ENCODE results near the gene ZFP90.
"Not testable (repeated sequence)": the region's sequence is repeated elsewhere in the genome, so short reads cannot be mapped to it uniquely, and the experiment has no call there.

Gene ZFP90

DNA sequence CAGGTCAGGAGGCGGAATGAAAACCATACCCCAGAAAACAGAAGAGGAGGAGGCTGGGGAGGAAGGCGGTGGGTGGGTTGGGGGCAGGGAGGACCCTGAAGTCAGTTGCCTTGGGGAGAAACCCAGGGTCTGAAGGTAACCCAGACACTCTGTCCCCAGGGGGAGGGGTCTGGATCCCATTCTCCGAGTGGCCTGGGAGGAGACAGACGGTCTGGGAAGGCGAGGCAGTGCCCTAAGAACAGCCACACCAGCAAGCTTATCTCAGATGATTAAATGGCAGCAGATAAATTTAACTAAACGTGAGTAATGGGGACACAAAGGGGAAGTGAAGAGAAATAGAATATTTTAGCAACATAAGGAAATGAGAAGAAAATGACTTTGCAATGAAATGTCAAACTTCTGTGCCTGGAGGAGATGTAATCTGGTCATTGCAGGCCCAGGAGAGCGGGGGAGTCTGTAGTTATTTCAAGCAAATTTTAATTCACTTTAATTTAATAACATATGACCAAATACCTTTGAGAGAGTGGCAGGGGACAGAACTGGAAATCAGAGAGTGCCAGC lies 21.4 kb upstream of the ZFP90 start:
- DNase-seq (ENCODE audit: low read depth in 3 of 3): no peak

DNA sequence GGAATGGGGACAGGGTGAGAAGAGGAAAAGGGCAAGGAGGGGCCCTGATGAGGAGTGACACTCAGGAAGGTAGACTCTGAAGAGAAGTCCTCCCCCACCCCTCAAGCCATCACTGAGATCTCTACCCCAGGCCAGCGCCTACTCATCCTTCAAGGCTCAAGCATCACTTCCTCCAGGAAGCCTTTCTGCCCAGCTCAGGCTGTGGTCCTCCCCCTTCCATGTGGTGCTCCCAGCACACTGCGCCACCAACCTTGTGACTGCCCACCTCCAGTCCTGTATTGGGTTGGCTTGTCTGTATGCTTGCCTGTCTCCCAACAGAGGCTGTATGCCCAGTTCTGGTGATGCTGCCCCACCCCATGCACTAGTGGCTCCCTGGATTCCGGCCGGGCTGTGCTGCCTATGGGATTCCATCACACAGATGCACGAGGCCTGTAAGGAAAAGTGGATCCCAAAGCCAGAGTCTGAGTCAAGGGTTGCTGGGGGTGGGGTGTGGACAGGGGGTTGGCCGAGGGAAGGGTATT lies 19.8 kb upstream of the ZFP90 start:
- no peak for DNase-seq (ENCODE audit: low read depth in 3 of 3)

- peak; percentile 74 to 84 (median 78) for DNase-seq (ENCODE audit: low read depth in 3 of 3)
Measured at GRCh38 chr16:68520649-68521086, 18.4 kb upstream of the ZFP90 start.

GRCh38 chr16:68524069-68524820 lies 14.8 kb upstream of the ZFP90 start:
- DNase-seq (ENCODE audit: low read depth in 3 of 3): no peak

GRCh38 chr16:68526143-68526781 lies 12.8 kb upstream of the ZFP90 start:
- no peak for DNase-seq (ENCODE audit: low read depth in 3 of 3)

DNA sequence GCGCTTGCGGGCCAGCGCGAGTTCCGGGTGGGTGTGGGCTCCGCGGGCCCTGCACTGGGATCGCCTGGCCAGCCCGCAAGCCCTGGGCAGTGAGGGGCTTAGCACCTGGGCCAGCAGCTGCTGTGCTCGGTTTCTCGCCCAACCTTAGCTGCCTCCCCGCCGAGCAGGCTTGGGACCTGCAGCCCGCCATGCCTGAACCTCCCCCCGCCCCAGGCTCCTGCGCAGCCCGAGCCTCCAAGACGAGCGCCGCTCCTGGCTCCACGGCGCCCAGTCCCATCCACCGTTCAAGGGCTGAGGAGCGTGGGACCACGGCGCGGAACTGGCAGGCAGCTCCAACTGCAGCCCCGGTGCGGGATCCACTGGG lies 12.3 kb upstream of the ZFP90 start:
- DNase-seq (ENCODE audit: low read depth in 3 of 3): no peak

- DNase-seq (ENCODE audit: low read depth in 3 of 3): no peak
Measured at GRCh38 chr16:68528233-68528632, 10.9 kb upstream of the ZFP90 start.

DNA sequence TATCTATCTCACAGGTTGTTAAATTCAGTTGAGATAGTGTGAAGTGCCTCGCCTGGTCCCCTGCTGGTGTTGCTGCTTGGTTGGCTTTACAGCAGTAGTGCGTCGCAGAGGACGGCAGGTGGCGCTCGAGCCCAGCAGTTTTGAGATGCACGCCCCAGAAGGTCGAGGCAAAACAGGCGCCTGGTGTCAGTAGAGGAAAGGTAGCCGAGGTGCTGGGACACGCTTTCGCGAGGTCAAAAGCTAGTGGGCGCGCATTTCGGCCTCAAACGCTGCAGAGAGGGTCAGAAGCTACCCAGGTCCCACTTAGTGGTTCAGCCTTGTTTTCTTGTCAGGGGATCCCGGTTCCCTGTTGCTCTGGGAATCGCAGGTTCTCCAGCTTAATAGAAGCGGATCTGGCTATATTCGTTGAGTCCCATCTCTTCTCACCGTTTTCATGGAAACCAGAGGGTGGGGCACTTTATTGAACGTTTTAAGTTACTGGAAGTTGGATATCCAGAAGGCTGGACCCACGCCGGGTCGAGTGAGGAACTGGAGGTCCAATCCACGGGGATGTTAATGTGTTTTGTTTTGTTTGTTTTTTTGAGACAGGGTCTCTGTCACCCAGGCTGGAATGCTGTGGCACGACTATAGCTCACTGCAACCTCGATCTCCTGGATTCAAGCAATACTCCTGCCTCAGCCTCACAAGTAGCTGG lies 10.3 kb upstream of the ZFP90 start:
- DNase-seq (ENCODE audit: low read depth in 3 of 3): peak; percentile 77 to 83 (median 80)

GRCh38 chr16:68529608-68529930 lies 9.5 kb upstream of the ZFP90 start:
- DNase-seq (ENCODE audit: low read depth in 3 of 3): no peak

DNA sequence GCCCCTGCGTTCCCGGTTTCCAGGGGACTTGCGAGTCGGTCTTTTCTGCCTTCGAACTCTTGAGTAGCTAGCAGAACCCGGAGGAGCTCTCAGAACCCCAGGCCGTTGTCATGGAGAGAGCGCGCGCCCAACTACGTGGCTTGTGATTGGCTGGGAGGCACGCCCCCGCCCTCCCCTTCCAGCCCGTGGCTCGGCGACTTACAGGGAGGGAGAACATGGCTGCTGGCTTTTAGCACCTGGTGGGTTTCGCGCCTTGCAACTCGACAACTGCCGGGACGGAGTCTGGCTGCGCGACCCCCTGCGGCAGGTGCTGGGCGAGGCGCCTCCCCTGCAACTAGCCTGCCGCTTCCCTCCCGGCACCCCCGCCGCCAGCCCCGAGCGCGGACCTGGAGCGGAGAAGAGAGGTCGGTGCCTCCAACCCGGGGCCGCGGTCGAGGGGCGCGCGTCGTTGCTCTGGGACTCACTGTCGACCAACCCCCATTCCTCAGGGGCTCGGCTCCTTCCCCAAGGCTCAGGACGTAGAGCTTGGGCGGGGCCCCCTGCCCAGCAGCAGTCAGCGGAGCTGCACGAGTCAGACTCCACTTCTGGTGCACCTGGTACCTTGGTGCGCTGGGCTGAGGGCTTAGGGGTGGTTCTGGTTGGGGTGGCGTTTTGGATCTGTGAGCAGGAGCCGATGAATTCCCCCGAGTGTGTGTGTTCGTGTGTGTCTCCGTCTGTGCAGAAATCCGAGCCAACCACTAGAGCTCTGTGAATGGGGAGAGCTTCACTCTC lies 9.0 kb upstream of the ZFP90 start:
- peak; percentile 77 to 87 (median 85) for DNase-seq (ENCODE audit: low read depth in 3 of 3)

GRCh38 chr16:68533937-68534336 lies 5.2 kb upstream of the ZFP90 start:
- no peak for DNase-seq (ENCODE audit: low read depth in 3 of 3)

GRCh38 chr16:68535331-68535730 lies 3.8 kb upstream of the ZFP90 start:
- DNase-seq (ENCODE audit: low read depth in 3 of 3): no peak

DNA sequence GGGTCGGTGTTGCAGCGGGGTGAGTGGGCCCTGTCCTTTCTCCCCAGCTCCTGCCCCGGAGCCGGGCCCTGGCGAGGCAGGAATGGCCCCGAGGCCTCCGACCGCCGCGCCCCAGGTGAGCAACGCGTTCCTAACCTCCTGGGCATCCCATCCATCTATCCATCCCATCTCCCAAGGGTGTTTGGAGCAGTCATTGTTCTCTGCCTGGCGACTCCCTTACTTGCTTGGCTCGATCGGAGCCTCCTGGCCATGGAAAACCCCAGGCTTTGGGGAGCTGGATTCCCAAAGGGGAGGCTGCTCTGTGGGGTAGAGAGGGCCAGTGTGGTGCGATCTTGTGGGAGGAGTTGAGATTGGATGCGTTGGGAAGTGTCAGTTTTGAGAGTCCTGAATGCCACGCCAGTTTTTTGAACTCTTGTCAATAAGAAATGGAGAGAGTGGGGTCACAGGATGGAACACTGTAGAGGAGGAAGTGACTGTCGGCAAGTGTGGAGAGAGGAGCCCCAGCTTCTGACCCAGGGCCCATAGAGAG lies 684 bp downstream of the ZFP90 start:
- no peak for DNase-seq (ENCODE audit: low read depth in 3 of 3)

GRCh38 chr16:68548947-68549346 lies 9.9 kb downstream of the ZFP90 start:
- DNase-seq (ENCODE audit: low read depth in 3 of 3): no peak

GRCh38 chr16:68553186-68553585 lies 14.1 kb downstream of the ZFP90 start:
- DNase-seq (ENCODE audit: low read depth in 3 of 3): no peak

- DNase-seq (ENCODE audit: low read depth in 3 of 3): not testable (repeated sequence)
Measured at GRCh38 chr16:68560341-68560740, 21.2 kb downstream of the ZFP90 start.

GRCh38 chr16:68563631-68564381 lies 24.7 kb downstream of the ZFP90 start:
- no peak for DNase-seq (ENCODE audit: low read depth in 3 of 3)

- no peak for DNase-seq (ENCODE audit: low read depth in 3 of 3)
Measured at GRCh38 chr16:68564382-68564985, 25.4 kb downstream of the ZFP90 start.

DNA sequence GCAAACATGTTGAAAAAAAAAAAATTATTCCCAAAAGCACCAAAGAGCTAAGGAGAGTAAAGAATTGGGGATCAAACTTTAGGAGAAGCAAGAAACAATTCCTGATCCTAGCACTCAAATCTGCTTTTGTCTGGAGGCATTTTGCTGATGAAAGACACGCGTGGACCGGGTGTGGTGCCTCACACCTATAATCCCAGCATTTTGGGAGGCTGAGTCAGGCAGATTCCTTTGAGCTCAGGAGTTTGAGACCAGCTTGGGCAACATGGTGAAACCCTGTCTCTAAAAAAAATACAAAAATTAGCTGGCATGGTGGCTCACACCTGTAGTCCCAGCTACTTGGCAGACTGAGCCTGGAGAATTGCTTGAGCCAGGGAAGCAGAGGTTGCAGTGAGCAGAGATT lies 35.4 kb downstream of the ZFP90 start:
- DNase-seq (ENCODE audit: low read depth in 3 of 3): no peak

DNA sequence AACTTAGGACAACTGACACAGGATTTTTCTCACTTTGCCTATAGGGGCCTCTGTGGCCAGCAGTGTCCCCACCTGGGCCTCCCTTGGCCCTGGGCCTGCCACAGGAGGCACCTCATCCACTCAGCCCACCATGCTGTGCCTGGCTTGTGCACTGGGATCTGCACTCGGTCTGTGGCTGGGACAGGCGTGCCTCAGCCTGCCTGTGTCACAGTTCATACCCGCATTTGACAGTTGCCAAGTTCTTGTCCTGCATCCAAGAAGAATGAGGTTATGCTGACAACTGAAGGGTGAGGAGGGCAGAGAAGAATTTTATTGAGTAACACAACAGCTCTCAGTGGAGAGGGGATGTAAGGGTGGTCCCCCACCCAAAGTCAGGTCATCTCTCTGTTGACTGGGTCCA lies 36.0 kb downstream of the ZFP90 start:
- DNase-seq (ENCODE audit: low read depth in 3 of 3): no peak
